GM12873 (cell line): Measurements from ENCODE around the gene FGF2.

Experiments used
- CTCF ChIP-seq: IDR thresholded peaks from 2 replicates; pipeline ENCODE4 v1.5.1; 2012; ENCODE audit warnings: low read depth, mild to moderate bottlenecking, moderate library complexity, low read length, control low read depth; ENCODE audit not compliant: insufficient read depth; ENCODE audit errors: missing control alignments

Gene FGF2

GRCh38 chr4:122894827-122895226, 68.2 kb downstream of the FGF2 start:
- TF ChIP-seq CTCF, result no peak

GRCh38 chr4:122895336-122895995, 68.8 kb downstream of the FGF2 start:
- TF ChIP-seq CTCF, result no peak

GRCh38 chr4:122896270-122896669, 69.6 kb downstream of the FGF2 start:
- TF ChIP-seq CTCF, result no peak

GRCh38 chr4:122898370-122899150, 71.9 kb downstream of the FGF2 start:
- TF ChIP-seq CTCF, result no peak

- TF ChIP-seq CTCF, result no peak
These were observed 73.1 kb downstream of the FGF2 start for GRCh38 chr4:122899682-122900081.

GRCh38 chr4:122900314-122900713, 73.7 kb downstream of the FGF2 start:
- TF ChIP-seq CTCF, result no peak

- no peak for TF ChIP-seq CTCF
These were observed 74.8 kb downstream of the FGF2 start for GRCh38 chr4:122901247-122902010.
